HG03108 (cell line): ENCODE data around the gene OR51A7.
"Not testable (repeated sequence)": the region's sequence is repeated elsewhere in the genome, so short reads cannot be mapped to it uniquely, and the experiment has no call there.

Source experiments
- ATAC-seq: cut with Tn5 transposase; IDR thresholded peaks from one replicate; pipeline ENCODE4 v1.9.1; 2021; ENCODE audit warnings: moderate library complexity; ENCODE audit not compliant: unreplicated experiment

Gene OR51A7

DNA sequence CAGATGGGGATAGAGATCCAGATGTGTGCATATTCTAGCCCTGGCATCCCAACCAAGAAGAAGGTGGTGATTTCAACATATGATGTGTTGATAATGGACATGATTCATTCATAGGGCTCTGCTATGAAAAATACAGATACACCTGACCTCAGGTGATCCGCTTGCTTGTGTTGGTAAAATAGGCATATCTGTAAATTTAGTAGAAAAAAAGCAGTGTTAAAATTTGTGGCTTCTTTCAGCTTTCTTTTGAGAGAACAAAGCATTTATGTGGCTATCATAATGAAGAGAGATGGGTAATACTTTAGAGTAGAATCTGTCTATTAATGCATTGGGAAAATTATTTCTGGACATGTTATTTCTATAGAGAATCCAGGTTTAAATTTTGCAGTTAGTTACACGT, 52.0 kb downstream of the OR51A7 start, which contains the start of gene OR51A2:
Gene OR51A2, minus strand, starts transcription at position 101 of the 400 bp plus-strand sequence. Its CDS starts 0 bp downstream, at position 101.
- ATAC-seq: not testable (repeated sequence)

DNA sequence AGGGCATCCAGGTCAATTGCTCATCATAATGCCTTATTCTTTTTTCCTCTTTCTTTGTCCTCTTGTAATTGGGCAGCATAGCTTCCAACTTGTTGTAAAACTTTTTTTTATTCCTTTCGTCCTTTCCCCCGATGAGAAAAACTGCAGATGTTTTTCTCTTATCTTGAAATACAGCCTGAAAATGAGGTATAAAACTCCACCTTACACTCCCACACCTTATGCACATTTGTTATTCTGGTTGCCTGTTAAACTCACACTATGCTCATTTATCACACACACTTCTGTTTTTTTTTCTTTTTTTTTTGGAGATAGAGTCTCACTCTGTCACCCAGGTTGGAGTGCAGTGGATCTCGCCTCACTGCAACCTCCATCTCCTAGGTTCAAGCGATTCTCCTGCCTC, 53.8 kb downstream of the OR51A7 start:
- no peak for ATAC-seq
